Kasumi-1 (cell line): ENCODE data around the gene GPR35.

Source experiments
- DNase-seq, 2 experiments: peaks; one replicate each; lab custom pipeline; 2025; lab: John Stamatoyannopoulos, UW

Gene GPR35

GRCh38 chr2:240589375-240589774 is 35.9 kb upstream of the GPR35 start:
- DNase-seq = no peak

GRCh38 chr2:240589850-240590525 is 35.3 kb upstream of the GPR35 start:
- DNase-seq = no peak

GRCh38 chr2:240590681-240591111 is 34.6 kb upstream of the GPR35 start:
- DNase-seq = no peak

- no peak for DNase-seq
Observed at GRCh38 chr2:240591226-240591625, 34.1 kb upstream of the GPR35 start.

- no peak for DNase-seq
Observed at GRCh38 chr2:240591784-240592183, 33.5 kb upstream of the GPR35 start.

GRCh38 chr2:240593026-240593702 is 32.1 kb upstream of the GPR35 start:
- no peak for DNase-seq

GRCh38 chr2:240593703-240594451 is 31.4 kb upstream of the GPR35 start:
- no peak for DNase-seq

GRCh38 chr2:240594511-240595380 is 30.5 kb upstream of the GPR35 start:
- no peak for DNase-seq

- DNase-seq = peak; percentile 13 to 22
Observed at GRCh38 chr2:240595381-240596079, 29.8 kb upstream of the GPR35 start.

- DNase-seq = no peak
Observed at GRCh38 chr2:240596080-240596460, 29.2 kb upstream of the GPR35 start.

- no peak for DNase-seq
Observed at GRCh38 chr2:240596491-240596931, 28.8 kb upstream of the GPR35 start.

- DNase-seq = no peak
Observed at GRCh38 chr2:240597054-240597418, 28.2 kb upstream of the GPR35 start.

GRCh38 chr2:240597419-240598181 is 27.7 kb upstream of the GPR35 start:
- no peak for DNase-seq

- no peak for DNase-seq
Observed at GRCh38 chr2:240598311-240598911, 26.9 kb upstream of the GPR35 start.

GRCh38 chr2:240599141-240599583 is 26.1 kb upstream of the GPR35 start:
- DNase-seq = no peak

GRCh38 chr2:240600451-240600961 is 24.8 kb upstream of the GPR35 start:
- no peak for DNase-seq

- no peak for DNase-seq
Observed at GRCh38 chr2:240601061-240601830, 24.0 kb upstream of the GPR35 start.

- no peak for DNase-seq
Observed at GRCh38 chr2:240601831-240602160, 23.5 kb upstream of the GPR35 start.
